HG03066 (cell line): ENCODE measurements around the gene CITED2.

ENCODE experiments used
- ATAC-seq: cut with Tn5 transposase; IDR thresholded peaks from one replicate; pipeline ENCODE4 v1.9.1; 2021; ENCODE audit warnings: low read depth; ENCODE audit not compliant: unreplicated experiment

Gene CITED2

DNA sequence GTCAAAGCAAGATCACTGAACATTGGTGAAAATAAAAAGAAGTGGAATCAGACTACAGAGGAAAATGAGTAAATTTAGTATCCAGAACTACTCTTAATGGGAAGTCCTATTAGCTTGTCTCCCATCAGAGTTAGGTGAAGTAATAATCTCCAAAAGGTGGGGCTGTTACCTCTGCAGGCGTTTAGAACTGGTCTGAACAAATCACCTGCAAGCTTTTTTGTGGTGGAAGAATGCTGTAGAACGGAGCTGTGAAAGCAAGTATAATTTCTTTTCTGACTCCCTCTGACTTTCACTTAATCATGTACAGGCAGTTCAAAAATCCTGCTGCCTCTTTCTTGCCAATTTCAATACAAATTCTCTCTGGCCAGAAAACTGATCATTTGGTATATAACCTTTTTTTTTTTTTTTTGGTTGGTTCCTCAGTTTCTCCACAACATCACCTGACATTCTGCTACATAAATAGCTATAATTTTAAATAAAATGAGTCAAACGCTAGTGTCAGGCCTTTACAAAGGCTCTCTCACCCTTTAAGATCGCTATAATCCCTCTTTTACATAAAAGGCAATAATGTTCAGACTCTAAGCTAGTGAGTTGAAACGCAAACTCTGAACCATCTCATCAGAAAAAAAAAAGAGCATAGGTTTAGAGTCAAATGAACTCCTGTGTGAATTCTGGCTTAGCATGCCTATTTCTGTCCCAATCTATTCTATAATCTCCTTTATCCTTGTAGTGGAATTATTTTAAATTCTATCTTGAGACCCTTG, 38.8 kb downstream of the CITED2 start:
- ATAC-seq = no peak

DNA sequence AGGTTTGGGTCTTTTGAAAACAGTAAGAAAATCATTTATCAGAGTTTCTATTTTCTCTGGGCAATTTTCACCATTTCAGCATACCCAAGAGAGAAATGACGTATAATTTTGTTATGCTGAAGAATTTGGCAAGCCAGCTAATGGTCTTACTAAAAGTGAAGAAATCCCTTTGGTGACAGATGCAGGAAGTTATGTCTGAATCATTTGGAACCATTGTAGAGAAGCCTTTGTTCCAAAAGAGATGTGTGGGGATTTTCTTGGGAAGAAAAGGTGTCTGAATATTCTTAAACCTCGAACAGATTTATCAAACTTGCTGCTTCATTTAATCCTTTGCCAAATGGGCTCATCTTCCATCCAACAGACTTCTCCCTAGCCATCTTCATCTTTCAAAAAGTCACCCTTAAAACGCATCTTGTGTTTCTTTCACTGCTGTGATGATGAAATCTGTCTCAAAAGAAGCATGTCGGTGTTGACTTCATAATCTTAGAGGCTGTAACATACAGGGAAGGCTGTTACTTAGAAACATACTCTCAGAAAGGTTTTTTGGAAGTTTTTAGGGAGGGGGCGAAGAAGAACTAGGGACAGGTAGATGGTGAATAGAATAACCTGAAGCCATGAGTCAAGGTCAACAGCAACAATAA, 39.5 kb downstream of the CITED2 start:
- no peak for ATAC-seq

DNA sequence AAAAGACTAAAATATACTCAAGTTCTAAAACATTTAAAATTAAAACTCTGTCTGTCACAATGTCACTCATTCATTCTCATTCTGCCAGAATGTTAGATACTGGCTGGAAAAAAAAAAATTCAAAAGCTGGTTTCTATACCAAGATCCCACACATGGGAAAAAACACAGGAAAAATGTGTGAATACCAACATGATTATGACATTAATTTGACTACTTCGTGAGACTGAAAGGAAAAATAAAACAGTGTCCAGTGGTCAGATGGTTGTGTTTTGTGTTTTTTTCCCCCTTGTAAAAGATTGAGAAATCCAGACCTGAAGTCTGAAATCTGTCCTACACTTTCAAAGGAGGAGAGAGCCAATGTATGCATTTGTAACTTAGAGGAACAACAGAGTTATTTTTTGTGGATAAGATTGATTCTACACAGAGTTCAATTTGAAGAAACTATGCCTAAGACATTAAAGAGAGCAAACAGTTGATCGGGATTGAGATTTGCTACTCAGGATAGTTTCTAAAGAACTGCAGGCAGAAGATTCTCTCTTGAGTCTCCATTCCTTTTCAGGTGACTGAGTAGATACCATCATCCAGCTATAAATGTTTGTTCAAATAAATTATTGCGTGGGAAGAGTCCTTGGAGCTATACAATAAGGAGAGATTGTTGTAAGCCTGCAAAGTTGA, 43.5 kb downstream of the CITED2 start:
- ATAC-seq = no peak

DNA sequence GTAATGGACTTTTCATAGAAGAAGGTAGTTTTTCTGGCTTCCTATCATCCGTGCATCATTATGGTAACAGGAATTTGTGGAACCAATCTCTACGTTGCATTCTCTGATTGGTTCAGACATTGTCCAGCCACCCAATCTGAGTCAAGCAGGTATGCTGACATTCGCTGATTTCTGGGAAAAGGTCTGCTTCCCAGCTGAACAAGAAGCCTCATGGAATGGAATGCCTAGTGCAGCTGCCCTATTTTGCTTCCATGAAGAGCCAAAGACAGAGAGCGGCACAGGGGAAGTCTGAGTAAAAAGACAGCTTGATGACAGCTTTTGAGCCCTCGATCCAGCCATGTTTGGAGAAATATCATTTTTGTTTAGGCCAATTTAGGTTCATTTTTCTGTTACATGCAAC, 44.1 kb downstream of the CITED2 start:
- no peak for ATAC-seq

DNA sequence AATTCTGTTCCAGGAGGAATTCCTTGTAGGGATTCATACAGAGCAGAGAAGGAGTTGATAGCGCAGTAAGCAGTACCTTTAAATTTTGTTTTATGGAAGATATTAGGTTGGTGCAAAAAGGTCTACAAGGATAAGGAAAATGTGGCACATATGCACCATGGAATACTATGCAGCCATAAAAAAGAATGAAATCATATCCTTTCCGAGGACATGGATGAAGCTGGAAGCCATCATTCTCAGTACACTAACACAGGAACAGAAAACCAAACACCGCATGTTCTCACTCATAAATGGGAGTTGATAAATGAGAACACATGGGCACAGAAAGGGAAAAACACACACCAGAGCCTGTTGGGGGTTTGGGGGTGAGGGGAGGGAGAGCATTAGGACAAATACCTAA, 45.2 kb downstream of the CITED2 start:
- no peak for ATAC-seq

DNA sequence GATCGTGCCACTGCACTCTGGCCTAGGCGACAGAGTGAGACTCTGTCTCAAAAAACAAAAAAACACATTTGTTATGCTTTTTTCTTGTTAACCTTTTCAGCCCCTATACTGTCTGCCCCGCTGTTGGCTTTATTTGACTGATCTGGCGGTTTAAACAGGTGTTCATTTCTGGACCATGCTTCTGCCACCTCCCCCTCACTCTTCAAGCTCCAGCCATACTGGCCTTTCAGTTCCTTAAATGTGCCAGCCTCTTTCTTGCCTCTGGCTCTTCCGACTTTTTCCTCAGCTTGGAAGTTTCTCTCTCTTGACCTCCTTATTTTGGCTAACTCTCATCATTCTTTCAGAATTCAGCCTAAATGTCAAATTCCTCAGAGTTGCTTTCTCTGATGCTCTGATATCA, 47.4 kb downstream of the CITED2 start:
- ATAC-seq = no peak

DNA sequence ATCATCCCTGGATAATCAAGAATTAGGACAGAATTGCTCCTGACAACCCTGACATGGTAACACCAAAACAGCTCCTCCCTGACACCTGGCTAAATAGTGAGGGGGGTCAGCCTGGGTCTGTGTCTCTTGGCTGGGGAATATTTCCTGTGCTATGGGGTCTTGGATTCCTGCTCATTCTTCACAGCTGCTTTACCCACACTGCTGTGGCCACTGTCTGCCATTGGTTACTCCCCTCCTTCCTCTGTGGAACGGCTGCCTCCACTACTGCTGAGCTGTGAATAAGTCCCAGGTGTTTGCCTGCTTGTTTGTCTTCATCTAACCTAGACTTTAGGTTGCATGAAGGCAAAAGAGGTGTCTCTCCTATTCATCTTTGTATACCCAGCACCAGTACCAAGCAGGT, 48.8 kb downstream of the CITED2 start:
- ATAC-seq = no peak

DNA sequence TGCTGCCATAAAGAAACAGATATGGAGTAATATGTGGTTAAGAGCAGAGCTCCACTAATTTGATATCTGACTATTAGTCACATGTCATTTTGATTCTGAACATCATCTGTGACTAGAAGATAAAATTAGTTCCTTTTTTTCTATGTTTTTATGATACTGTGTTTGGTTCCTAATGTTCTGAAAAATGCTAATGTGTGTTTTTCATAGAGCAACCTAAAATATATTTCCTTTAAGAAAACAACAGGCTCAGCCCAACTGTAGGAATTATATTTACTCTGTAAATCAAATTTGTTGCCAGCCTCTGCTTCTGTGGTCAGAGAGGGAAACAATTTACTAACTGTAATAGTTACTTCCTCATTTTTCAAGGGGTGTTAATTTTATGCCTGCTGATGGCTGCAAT, 49.3 kb downstream of the CITED2 start:
- ATAC-seq = peak; percentile 46

DNA sequence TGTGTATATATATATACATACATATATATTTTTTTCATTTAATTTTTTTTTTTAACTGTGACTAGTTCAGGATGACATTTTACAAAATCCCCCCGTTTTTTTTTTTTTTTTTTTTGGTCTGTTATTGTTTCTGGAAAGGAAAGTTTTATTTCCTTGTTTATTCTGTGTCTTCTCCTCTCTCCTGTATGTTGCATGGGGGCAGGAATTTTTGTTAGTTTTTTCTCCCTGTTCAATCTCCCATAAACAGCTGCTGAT, 50.2 kb downstream of the CITED2 start:
- ATAC-seq = no peak

DNA sequence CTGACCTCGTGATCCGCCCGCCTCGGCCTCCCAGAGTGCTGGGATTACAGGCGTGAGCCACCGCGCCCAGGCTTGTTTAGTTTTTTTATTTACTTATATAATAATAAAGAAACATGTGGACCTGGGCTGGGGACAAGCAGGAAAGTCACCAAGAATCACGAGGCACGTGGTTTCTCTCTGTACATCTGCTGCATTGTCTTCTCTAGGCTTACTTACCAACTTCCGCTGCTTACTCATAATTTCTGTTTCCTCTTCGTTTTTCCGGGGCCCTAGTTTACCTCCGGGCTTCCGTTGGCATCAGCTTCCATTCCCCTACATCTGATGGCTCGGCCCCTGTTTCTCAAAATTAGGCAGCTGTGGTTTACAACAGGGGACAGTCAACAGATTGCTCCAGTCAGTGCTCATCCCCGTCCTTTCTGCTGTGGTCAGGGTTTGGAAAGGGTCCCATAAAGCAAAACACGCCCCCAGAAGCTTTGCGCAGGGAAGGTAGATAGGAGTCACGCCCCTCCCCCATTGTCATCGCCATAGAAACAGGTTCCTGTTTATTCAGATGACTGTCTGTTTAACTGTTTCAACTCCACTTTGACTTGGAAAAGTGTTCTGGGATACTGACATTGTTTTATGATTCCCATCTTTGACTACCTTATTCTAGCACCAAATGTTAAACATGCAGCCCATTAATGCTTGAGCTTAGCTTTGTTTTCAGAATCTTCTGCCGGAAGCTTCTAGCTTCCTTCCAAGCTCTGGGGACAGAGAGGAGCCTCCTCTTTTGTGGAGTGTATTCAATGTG, 50.7 kb downstream of the CITED2 start:
- ATAC-seq = no peak
